Measurements from ENCODE around the gene HOTAIR. TPM values are rescaled to one million over a fixed set of nuclear protein-coding genes. Genes with fewer than 3 reads are reported as not detected.

Gene HOTAIR
- total RNA-seq, 1 experiment from 2014 or later = not detected

DNA sequence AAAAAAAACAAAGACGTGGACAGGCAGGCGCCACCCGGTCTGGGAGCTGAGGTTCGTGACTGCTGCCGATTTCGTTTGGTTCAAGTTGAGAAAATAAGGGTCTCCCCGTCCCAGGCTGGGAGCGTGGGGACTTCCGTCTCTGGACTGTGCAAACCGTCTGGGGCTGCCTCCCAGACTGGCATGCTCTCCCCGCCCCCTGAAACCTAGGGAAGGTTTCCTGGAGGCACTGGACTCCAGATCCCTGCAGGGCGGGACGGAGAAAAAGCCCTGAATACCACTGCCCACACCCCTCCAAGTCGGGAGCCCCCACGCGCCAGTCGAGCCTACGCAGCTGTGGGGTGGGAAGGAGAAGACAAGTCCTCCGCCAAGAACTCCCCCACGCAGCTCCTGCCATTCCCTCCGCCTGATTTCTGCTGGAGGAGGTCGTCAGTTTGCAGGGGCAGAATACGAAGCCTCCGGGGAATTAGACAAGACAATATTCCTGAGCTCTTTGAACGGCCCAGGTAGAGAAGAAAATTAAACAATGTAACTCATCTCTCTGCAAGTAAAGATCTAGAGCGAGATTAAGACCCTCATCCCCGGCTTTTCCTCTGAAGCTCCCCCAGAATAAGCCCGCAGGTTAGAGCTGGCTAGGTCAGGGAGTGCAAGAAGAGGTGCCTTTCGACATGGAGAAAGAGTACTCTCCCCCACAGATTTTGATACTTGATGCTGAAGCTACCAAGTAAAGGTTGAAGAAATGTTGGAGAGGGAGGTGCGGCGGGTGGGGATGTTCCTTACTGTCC, 46.5 kb downstream of the HOTAIR start:
- no peak for DNase-seq (ENCODE audit: low read depth)

- no peak for DNase-seq (ENCODE audit: low read depth)
These were observed 47.3 kb downstream of the HOTAIR start for GRCh38 chr12:53927220-53928029.

DNA sequence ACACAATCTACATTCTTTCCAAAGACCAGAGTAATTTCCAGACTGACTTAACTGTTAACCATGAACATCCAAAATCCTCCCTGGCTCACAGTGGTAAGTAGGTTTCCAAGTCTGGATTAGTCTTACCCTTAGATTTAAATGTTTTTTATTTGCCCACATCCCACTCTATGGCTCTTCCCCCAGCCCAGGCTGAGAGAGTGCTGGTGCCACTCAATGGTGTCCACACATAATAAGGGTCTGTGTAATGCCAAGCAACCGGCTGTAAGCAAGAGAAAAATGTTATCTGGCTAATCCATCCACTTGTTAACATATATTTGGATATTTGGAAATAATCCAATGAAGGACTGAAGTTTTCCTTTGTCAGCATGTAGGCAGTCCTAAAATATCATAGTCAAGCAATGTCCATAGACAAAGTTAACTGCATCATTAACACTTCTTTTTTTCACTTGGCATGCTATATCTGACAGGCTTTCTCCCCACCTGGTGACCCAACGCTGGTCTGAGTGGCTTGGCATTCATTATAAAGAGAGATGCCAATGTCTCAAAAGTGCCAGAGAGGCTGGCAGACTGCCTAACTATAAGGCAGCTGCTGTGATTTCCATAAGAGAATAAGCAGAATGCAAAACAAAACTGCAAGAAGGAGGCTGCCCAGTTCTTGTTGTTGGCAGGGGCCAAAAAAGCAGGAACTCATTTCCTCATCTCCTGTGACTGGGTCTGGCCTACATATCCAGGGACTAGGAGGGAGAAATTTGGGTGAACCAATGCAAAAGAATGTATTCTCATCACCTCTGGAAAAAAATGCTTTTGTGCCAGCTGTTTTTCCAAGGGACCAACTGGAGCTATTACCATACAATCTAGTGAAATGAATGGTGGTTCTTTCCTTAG, 50.0 kb downstream of the HOTAIR start:
- no peak for DNase-seq (ENCODE audit: low read depth)

- no peak for DNase-seq (ENCODE audit: low read depth)
These were observed 57.7 kb downstream of the HOTAIR start for GRCh38 chr12:53916788-53917655.

Other genes starting within 250 kb of the HOTAIR start
- gene CALCOCO1, start 247.5 kb downstream of the HOTAIR start, total RNA-seq (2014; rRNA removed; shearing (Covaris generic)) = 27.4 and 47.0 TPM in 2 replicates
- gene CISTR, start 223.0 kb downstream of the HOTAIR start, total RNA-seq (2014; rRNA removed; shearing (Covaris generic)) = not detected in 2 replicates
- 0.48 and 0.78 TPM in 2 replicates for gene HOXC13, start 36.1 kb downstream of the HOTAIR start, total RNA-seq (2014; rRNA removed; shearing (Covaris generic))
- gene HOXC12, start 20.1 kb downstream of the HOTAIR start, total RNA-seq (2014; rRNA removed; shearing (Covaris generic)) = not detected in 2 replicates
- gene HOXC11, start 1.8 kb downstream of the HOTAIR start, total RNA-seq (2014; rRNA removed; shearing (Covaris generic)) = 0.10 and 0.36 TPM in 2 replicates
- gene HOXC10, start 10.2 kb upstream of the HOTAIR start, total RNA-seq (2014; rRNA removed; shearing (Covaris generic)) = 4.0 and 5.1 TPM in 2 replicates
- gene HOXC9, start 25.2 kb upstream of the HOTAIR start, total RNA-seq (2014; rRNA removed; shearing (Covaris generic)) = 4.3 and 5.9 TPM in 2 replicates
- gene HOXC8, start 34.0 kb upstream of the HOTAIR start, total RNA-seq (2014; rRNA removed; shearing (Covaris generic)) = 0.88 and 1.8 TPM in 2 replicates
- 0.84 and 1.5 TPM in 2 replicates for gene HOXC6, start 53.5 kb upstream of the HOTAIR start, total RNA-seq (2014; rRNA removed; shearing (Covaris generic))
- 0.78 and 2.0 TPM in 2 replicates for gene HOXC5, start 58.1 kb upstream of the HOTAIR start, total RNA-seq (2014; rRNA removed; shearing (Covaris generic))
- gene HOXC4, start 78.9 kb upstream of the HOTAIR start, total RNA-seq (2014; rRNA removed; shearing (Covaris generic)) = 2.5 and 4.7 TPM in 2 replicates
- gene SMUG1, start 214.0 kb upstream of the HOTAIR start, total RNA-seq (2014; rRNA removed; shearing (Covaris generic)) = 44.7 and 68.8 TPM in 2 replicates